Measurements from ENCODE around the gene MSH5.
"Not testable (repeated sequence)": the region's sequence is repeated elsewhere in the genome, so short reads cannot be mapped to it uniquely, and the experiment has no call there.

MSH5 gene

DNA sequence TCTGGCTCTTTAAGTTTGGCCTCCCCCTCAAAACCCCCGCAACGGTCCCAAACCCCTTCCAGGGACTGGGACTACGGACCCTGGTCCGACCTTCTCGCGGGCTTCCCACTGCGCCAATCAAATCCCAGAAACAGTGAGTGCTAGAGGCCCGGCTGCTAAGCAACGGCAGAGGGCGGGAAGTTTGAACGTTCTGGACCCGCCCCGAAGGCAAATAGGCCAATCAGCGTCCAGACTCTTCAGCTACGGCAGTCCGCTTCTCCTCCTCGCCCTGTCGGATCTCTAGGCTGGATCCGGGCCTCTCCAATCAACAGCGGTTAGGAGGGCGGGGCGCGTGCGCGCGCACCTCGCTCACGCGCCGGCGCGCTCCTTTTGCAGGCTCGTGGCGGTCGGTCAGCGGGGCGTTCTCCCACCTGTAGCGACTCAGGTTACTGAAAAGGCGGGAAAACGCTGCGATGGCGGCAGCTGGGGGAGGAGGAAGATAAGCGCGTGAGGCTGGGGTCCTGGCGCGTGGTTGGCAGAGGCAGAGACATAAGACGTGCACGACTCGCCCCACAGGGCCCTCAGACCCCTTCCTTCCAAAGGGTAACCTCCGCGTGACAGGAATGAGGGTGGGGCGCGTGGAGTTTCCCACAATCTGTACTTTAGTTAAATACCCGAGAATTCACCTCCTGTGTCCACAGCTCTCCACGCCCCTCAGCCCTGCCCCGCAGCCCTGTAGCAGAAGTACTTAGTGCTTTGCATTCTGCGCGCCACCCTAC is at the start of gene MSH5:
Gene MSH5, plus strand, starts transcription at position 367 of the 758 bp plus-strand sequence. CDS start 462 bp downstream, outside the sequence.
- peak; percentile 98 for DNase-seq

DNA sequence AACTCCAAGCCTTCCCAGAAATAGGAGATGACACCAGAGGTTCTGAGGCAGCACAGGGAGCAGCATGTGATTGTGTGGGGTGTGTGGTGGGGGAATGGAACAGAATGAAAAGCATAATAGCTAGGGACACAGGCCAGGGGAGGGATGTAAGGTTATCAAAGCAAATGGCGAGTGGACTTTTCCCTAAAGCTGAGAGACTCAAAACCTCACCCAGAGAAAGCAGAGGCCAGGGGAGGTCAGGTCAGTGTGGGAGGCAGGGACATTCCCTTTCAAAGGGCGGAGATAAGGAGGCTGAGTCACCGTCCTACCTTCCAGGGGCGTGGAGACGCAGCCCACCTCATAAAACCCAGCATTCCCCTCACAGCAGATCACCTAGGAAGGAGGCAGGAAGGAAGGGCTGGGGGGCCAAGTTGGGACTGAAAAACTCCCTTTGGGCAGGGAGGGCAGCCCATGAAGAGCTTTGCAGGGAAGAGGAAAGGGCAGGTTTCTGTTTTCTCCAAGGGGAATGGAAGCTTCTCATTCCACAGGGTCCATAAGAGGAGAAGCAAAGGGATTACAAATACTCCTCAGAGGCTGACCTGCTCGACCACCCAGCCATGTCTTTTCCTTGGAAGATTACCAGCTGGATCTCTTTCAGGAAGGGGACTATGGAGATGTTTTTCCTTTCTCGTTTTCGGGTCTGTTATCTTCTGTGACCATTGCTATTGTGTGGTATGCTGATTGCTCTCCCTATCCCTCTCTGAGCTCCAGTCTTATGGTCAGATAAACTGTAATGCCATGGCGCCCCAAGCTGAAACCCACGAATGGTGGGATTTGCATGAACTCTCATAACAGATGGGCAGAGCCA is 49.4 kb upstream of the MSH5 start:
- no peak for DNase-seq

DNA sequence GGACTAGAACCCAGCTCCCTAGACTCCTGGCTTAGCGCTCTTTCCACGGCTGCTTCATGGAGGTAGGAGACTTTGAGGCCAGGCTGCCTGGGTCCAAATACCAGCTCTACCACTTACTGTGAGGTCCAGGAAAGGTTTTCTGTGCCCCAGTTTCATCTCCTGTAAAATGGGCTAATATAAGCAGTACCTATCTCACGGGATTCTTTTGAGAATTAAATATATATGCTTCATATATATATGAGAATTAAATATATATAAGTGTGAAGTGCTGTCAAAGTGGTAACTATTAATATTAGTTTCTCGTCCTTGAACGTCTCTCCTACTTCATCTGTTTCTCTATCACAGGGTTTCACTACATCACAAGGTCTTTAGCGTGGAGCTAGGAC is 48.7 kb upstream of the MSH5 start:
- no peak for DNase-seq

DNA sequence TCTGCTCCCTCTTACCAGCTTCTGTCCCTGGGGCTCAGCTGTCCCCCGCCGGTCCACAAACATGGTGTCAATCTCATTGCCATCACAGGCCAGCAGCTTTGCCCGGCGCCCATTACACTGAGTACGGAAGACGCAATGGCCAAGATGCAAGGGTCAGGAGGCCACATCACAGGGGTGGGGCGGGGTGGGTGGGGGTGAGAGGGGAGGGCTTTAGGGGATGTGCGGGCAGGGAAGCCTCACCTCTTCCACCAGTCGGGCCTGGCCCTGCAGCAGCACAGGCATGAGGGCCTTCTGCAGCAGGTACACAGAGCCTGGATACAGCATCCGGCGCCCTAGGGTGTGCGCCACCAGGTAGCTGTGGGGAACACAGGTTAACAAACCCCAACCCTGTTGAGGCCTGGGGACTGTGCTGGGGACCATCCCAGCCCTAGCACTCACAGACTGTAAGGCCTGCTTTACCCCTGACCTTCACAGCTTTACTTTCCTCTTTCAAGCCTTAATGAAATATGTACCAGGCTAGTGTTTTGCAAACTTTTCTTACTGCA is 48.2 kb upstream of the MSH5 start:
- DNase-seq: no peak

DNA sequence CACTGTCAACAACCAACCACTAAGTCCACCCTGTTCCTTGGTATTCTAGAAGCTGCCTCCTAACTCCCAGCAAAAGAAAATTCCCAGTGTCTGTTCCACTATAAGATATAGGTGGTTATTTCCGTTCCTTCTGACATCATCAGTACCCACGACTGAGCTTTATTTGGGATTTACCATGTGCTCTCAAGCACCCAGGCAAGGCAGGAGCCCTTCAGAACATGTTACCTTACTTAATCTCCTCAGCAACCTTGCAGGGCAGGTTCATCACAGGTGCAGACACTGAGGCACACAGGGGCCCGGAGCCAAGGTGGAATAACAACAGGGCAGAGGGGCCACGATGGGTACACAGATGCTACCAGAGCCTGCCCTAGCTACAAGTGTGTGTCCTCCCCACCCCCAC is 47.5 kb upstream of the MSH5 start:
- DNase-seq: no peak

DNA sequence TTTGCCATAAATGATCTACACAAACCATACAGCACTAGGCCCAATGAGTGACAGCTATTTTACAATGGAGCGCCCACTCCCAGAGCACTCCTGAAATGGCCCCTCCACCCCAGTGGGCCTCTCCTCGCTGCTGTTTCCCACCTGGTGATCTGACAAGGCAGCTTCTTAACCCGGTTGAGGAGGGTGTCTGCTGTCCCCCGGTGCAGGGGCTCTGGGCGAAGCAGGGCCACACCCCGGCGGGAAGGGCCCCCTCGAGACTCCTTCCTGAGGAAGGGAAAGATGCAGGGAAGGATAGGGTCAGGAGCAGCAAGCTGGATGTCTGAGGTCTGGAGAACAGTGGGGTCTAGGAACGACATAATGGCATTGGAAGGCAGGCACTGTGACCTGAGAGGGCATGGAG is 46.9 kb upstream of the MSH5 start:
- no peak for DNase-seq

DNA sequence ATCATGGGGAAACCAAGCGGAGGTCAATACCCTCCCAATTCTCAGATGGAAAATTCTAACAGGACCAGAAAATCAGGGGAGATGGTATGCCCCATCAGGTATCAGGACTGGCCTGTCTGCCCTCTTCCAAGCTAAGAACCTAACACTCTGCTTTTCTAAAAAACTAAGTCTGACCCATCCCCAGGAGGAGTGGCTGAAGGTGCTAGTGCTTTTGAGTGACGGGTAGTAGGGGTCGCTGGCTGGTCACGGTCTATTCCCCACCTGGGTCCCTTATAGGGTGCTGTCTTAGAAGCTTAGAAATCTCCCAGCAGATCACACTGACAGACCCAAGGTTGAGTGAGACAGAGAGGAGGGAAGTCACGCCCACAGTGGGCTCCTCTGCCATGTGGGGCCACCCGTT is 46.3 kb upstream of the MSH5 start:
- DNase-seq: no peak

DNA sequence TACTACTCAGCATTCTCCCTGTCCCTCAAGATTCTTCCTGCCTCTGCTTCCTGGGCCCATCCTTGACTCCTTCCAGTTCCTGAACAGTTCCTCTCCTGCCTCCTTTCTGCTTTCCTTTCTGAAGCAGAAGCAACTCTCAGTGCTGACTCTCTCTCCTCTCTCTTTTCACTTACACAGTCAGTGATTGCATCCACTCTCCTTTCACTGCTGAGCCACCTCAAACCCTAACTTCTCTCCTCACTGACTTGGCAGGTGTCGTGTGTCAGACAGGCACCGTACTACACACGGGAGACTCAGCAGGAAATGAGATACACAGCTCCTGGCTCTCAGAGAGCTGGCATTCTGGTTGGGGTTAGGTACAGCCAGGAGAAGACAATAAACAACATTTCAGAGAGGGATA is 42.2 kb upstream of the MSH5 start:
- no peak for DNase-seq

DNA sequence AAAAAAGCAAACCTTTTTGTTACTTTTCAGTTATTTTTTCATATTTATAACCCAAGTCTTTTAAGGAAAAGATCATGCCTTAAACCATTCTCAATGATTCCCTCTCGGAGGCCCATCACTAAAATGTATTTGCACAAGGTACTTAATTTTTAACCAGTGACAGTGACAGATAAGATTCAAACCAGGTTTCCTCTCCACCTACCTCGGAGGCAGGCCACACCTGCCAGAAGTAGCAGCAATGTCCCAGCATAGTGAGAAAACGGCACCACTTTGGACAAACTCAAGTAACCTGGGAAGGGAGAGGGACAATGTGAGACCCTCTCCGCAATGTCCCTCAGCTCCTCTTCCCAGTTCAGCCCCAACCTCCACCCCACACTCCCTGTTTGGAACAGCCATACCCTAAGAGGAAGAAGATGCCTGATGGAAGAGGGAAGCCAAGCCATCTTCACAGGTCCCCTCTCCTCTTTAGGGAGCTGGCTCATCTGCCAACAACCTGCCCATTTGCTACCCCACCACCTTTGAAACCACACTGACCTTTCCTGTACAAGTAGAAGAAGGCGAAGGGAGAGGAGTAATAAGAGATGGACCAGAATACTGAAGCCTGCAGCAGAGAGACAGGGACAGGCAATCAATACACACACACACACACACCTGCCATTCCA is 38.9 kb upstream of the MSH5 start:
- DNase-seq: no peak

DNA sequence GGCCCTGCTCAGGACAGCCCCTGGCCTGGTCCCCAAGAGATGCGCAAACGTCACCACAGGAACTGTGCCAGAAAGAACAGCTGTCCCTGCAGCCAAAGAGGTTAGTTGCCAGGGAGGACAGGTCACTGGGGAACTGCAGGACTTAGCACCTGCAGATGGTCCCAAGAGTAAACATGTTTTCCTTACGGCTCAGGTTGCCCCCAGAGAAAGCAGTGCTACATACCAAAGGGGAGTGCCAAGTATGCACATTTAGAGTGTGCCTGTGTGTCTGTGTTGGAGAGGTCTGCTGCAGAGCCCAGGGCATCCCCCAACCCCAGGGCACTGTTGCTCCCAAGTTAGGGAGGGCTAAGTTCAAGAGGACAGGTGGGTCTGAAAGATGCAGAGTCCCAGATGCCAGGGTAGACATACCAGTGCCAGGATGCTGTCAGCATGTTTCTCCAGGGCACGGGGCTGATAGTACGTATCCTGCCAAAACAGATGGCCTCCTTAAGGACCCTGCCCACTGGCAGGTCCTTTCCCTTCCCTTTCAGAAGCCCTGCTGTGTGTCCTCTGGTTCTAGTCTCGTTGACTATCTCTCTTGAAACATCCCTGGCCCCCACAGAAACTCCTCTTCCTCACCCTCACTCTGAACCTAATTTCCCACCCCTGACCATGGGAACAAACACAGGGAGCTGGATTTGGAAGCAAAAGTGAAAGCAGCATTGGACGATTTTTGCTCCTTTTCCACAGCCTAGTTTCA is 38.0 kb upstream of the MSH5 start:
- DNase-seq: peak; percentile 40

DNA sequence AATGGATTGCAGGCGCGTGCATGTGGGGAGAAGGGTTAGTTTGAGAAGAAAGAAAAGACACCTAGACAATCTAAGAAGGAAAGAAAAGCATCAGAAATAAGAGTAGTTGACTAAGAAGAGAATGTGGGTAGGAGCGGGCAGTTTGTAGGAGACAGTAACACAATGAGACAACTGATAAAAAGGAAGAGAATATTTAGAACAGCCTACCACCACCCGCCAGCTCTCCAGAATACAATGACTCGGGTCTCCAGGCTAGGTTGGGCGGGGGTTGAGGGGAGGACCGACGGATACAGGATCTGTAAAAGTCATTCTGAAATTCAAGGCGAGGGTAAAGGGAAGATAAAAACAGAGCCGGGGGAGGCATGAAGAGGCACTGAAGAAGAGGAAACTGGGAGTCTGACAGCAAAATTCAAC is 37.4 kb upstream of the MSH5 start:
- DNase-seq: no peak

DNA sequence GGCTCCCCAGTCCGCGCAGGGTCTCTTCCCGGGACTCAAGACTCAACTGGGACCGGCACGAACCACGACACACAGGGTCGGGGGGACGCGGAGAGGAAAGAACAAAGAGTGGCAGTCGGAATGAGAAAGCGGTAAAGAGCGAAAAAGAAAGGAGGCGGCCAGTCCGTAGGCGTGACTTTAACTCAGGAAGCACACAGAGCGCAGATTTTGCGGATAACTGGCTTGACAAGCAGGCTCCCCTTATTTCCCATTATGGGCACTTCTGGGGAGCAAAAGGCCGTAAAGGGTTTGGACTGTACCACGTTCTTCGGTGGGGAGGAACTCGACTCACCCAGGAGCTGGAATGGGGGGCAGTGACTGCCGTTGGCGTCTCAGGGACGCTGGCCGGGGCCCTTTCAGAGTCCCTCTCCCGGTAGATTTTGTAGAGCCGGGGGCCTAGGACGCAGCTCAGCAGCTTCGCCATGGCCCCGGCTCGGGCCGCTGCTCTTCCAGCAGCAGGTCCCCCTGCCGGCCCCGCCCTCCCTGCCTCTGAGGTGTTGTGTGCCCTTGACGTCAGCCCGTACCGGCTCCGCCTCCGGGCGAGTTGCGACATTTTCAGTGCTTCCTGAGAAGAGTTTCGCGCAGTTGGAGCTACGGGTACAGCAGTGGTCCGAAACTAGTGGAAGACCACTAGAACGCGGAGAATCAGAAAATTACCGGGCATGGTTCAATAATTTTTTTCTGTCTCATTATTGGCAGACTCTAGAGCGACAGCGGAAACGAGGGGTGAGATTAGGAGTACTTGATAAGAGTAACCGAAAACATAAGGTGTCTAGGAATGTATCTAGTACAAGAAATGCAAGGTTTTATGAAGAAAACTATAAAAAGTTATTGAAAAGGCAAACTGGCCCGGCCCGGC is 36.7 kb upstream of the MSH5 start, which contains the start of gene ABHD16A:
Gene ABHD16A, minus strand, starts transcription at position 506 of the 898 bp plus-strand sequence. Its CDS starts 43 bp downstream, at position 463.
- peak; percentile 94 for DNase-seq

DNA sequence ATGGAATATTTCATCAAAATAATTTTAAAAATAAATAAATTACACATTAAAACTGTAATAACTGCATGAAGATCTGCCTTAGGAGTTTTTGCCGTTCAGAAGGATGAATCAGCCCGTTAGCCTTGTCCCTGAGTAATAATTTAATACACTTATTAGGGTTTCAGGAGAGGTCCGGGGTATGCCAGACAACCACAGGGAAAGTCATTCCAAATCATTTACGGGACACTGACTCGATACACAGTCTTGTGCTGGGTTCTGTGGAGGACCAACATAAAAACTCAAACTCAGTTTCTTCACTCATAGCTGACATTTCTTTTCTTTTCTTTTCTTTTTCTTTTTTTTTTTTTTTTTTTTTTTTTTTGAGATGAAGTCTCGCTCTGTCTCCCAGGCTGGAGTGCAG is 33.9 kb upstream of the MSH5 start:
- no peak for DNase-seq

DNA sequence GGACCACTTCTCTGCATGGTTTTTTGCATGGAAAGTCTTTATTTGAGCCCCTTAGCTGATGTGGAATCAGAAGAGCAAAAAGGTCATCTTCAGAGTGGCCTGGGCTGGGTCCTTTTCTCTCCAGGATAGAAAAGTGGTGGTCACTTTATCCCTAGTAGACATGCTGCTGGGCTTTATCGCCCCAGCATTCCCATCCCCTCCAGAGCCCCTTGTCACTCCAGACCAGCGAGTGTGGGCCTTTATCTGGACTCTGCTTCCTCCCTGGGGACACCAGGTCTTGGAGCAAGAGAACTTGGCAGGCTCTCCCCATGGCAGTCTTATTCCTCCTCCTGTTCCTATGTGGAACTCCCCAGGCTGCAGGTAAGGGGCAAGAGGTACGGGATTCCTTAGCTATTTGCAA is 33.2 kb upstream of the MSH5 start, which contains the start of gene LY6G6F:
Gene LY6G6F, plus strand, starts transcription at position 268 of the 400 bp plus-strand sequence. Its CDS starts 41 bp downstream, at position 309.
- DNase-seq: no peak

DNA sequence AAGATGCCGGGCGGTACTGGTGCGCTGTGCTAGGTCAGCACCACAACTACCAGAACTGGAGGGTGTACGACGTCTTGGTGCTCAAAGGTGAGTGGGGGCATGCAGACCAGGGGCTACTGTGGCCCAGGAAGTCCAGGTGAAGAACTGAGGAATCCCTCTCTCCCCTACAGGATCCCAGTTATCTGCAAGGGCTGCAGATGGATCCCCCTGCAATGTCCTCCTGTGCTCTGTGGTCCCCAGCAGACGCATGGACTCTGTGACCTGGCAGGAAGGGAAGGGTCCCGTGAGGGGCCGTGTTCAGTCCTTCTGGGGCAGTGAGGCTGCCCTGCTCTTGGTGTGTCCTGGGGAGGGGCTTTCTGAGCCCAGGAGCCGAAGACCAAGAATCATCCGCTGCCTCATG is 32.1 kb upstream of the MSH5 start:
- no peak for DNase-seq

DNA sequence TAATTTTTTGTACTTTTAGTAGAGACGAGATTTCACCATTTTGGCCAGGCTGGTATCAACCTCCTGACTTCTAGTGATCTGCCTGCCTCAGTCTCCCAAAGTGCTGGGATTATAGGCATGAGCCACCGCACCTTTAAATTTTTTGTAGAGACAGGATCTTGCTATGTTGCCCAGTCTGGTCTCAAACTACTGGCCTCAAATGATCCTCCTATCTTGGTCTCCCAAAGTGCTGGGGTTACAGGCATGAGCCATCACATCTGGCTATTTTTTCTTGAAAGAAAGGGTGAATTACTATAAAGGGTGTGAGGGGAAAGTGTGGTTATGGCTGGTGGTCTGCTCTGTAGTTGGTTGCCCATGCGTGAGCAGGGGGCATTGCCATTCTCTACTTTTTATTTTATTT is 31.6 kb upstream of the MSH5 start:
- DNase-seq: no peak

DNA sequence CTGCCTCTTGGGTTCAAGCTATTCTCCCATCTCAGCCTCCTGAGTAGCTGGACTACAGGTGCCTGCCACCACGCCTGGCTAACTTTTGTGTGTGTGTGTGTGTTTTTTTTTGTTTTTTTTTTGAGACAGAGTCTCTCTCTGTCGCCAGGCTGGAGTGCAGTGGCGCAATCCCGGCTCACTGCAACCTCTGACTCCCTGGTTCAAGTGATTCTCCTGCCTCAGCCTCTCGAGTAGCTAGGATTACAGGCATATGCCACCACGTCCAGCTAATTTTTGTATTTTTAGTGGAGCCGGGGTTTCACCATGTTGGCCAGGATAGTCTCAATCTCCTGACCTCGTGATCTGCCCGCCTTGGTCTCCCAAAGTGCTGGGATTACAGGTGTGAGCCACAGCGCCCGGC is 30.6 kb upstream of the MSH5 start:
- not testable (repeated sequence) for DNase-seq

DNA sequence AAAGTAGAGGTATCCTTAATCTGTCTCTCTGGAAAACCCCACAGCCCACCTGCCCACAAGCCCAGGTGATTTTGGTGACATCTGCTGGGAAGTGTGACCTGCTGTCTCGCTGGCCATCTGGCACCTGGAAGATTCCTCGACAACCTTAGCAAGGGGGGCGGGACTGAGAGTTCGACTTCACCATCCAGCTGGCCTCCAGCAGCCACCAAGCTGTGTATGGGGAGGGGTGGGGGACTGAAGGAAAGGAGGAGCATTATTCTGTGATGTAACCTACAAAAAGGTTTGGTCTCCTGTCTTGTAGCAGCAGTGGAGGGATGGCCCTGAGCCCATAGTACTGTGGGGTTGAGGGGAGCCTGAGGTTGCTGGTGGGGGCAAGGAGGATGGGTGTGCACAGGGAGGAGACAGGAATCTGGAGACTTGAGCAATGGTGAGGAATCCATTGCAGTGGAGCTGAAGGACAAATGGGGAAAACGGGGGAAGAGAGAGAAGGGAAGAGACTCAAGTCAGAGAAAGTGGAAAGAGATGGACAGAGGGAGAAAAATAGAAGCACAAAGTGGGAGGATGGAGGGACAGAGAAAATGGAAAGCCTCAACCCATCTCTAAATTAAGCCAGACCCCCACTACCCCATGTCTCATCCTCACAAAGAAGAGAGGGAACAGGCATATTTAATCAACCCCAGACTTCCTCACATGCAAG is 29.1 kb upstream of the MSH5 start:
- DNase-seq: no peak

DNA sequence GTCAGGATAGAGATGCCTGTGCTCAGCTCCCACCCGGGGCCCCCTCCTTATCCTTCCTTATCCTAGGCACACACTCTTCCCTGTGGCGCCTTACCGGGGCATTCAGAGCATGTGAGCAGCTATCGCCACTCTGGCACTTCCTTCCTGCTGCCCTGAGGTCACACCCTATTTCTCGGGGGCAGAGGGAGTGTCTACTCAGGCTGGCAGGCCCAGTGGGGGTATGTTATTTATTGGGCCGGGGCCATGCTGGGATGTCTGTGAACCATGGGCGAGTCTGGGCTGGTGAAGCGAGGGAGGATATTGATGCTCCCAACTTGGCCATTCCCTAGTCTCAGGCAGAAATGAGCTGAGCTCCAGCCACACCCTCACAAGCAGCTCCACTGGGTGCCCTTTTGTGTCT is 28.6 kb upstream of the MSH5 start:
- no peak for DNase-seq

DNA sequence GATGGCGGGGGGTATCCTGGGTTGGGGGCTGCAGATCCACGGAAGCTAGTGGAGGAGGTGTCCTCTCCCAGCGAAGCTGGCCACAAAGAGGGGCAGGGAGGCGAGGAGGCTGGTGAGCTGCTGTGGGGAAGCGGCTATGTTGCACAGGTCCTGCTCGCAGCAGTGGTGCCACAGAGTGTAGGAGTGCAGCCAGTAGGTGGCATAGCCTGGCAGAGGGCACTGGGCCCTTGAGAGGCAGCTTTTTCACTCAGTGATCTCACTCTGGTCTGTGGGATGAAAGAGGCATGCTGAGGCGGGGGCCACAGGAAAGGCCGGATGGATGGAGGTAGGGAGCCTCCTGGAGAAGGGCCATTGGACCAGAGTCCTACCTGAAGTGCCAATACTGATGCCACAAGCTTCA is 27.5 kb upstream of the MSH5 start:
- DNase-seq: no peak

DNA sequence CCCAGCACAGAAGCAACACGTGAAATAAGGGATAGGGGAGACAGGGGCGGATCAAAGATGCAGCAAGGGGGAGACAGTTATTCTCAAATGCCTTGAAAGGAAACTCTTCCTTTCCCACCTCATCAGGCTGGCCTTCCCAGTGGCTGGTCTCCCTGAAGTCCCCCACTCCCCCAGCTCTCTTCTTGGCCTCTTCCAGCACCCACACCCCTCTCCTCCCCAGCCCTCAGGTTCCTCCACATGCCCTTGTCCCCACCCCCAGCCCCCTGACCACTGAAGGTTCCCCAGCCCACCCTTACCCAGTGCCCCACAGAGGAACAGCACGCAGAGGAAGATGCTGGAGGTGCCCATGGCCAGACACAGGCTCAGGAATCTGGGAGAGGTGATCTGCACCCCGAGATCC is 26.3 kb upstream of the MSH5 start:
- DNase-seq: no peak

Data from DMS 273 treated with DMSO at 0.1 percent for 48 hours (cell line).